CD4-positive, alpha-beta T cell (primary cell): ENCODE measurements around the gene DHX8. TPM values are rescaled to one million over a fixed set of nuclear protein-coding genes. Genes with fewer than 3 reads are reported as not detected.

Source experiments
- ATAC-seq: fragments of 200-7000 bp; cut with Tn5 transposase; one replicate; pipeline ENCODE4 v1.10.0; 2022; ENCODE audit warnings: mild to moderate bottlenecking; ENCODE audit not compliant: poor library complexity
- CTCF ChIA-PET: fragments of 350-600 bp; sonication (Branson Sonifier 250); formaldehyde crosslinking; loops from one replicate; lab custom pipeline; 2021; ENCODE audit warnings: antibody characterized with exemption, inconsistent platforms; lab: Charles Lee
- POLR2A ChIA-PET: fragments of 350-600 bp; sonication (Branson Sonifier 250); formaldehyde crosslinking; loops from one replicate; lab custom pipeline; 2021; ENCODE audit warnings: antibody characterized with exemption, inconsistent platforms; lab: Charles Lee
- DNase-seq, 14 experiments: peaks; one replicate each; pipeline ENCODE4 v3.0.0-alpha.2; 2013 to 2020; ENCODE audit warnings: mixed read lengths in 2 of 14
- H3K27ac ChIP-seq, 2 donors: one replicate each; pipeline versions ENCODE4 v1.5.1 to v1.7.0; 2013; ENCODE audit warnings: low read length in 2 of 2, low read depth in 1 of 2, mild to moderate bottlenecking in 1 of 2
- H3K27me3 ChIP-seq, 2 experiments: 1 replicate in 1 of 2; 2 replicates in 1 of 2; pipeline versions ENCODE4 v1.6.1 to v1.7.0; 2013; ENCODE audit warnings: low read length in 2 of 2, control low read depth in 1 of 2, mild to moderate bottlenecking in 1 of 2, moderate library complexity in 1 of 2; ENCODE audit not compliant: insufficient read depth in 2 of 2, control insufficient read depth in 1 of 2
- H3K36me3 ChIP-seq: one replicate; pipeline ENCODE4 v1.6.1; 2013; ENCODE audit warnings: low read length, control low read depth; ENCODE audit not compliant: insufficient read depth
- H3K4me1 ChIP-seq: one replicate; pipeline ENCODE4 v1.6.1; 2013; ENCODE audit warnings: low read length, control low read depth; ENCODE audit not compliant: insufficient read depth
- H3K4me3 ChIP-seq: one replicate; pipeline ENCODE4 v1.5.1; 2013; ENCODE audit warnings: mild to moderate bottlenecking, low read length, moderate library complexity
- H3K9me3 ChIP-seq, 2 experiments: 1 replicate in 1 of 2; 2 replicates in 1 of 2; pipeline versions ENCODE4 v1.6.1 to v1.7.0; 2013; ENCODE audit warnings: low read length in 2 of 2, mild to moderate bottlenecking in 2 of 2, control low read depth in 1 of 2, moderate library complexity in 1 of 2; ENCODE audit not compliant: control insufficient read depth in 1 of 2, insufficient read depth in 1 of 2
- H3K27ac Mint-ChIP-seq: one replicate; pipeline ENCODE4 v1.8.0; 2020; ENCODE audit warnings: mixed read lengths
- H3K27me3 Mint-ChIP-seq: one replicate; pipeline ENCODE4 v1.8.0; 2021; ENCODE audit warnings: mixed read lengths
- H3K36me3 Mint-ChIP-seq: one replicate; pipeline ENCODE4 v1.8.0; 2021; ENCODE audit warnings: low read depth, mixed read lengths
- H3K4me1 Mint-ChIP-seq: one replicate; pipeline ENCODE4 v1.8.0; 2021; ENCODE audit warnings: low read depth, mixed read lengths
- H3K4me3 Mint-ChIP-seq: one replicate; pipeline ENCODE4 v1.8.0; 2020; ENCODE audit warnings: mild to moderate bottlenecking, mixed read lengths
- H3K9me3 Mint-ChIP-seq: one replicate; pipeline ENCODE4 v1.8.0; 2020; ENCODE audit warnings: mixed read lengths
- CTCF ChIP-seq: fragments of 200-600 bp; IDR thresholded peaks from one replicate; pipeline ENCODE4 v1.8.0; 2022; ENCODE audit warnings: antibody characterized with exemption, mild to moderate bottlenecking
- intact Hi-C, 2 experiments: fragments of 100-400 bp; cut with DNase I in 1 of 2; cut with micrococcal nuclease in 1 of 2; formaldehyde crosslinking; loops; one replicate each; pipeline versions ENCODE4 v1.15.1 to v1.9.0; 2023 to 2025; cut with DNase I, micrococcal nuclease
- total RNA-seq, 174 experiments: library from RNA in 2 of 174; stranded (reverse) in 2 of 174; gene quantifications; one replicate each; pipeline ENCODE4 v1.2.3 and lab custom pipeline; 2021 to 2026

Gene DHX8
- total RNA-seq, 2 experiments from 2014 or later = 88.8 to 106 TPM

- peaks cover 70% of the 10 kb centered on the region for H3K27me3 Mint-ChIP-seq
Observed at GRCh38 chr17:43549496-43549895, 65.7 kb downstream of the DHX8 start.

GRCh38 chr17:43550754-43551153 lies 67.0 kb downstream of the DHX8 start:
- no peak overlapping the region for H3K27ac ChIP-seq
- no peak overlapping the region for H3K4me3 ChIP-seq
- intact Hi-C loops = no loop called here
- Mint-ChIP-seq H3K27me3 (peaks cover 62% of the 10 kb centered on the region), H3K9me3 (no peaks in the 10 kb centered on the region), H3K36me3 (peaks cover 6% of the 10 kb centered on the region), H3K4me3 (no peak overlapping the region), H3K27ac (no peak overlapping the region), H3K4me1 (peaks cover 18% of the 10 kb centered on the region)
- DNase-seq = no peak
- H3K9me3 ChIP-seq = peaks cover 0 to 3% of the 10 kb centered on the region in 2 experiments
- no peaks in the 10 kb centered on the region for H3K36me3 ChIP-seq
- H3K4me1 ChIP-seq = peaks cover 18% of the 10 kb centered on the region
- ChIA-PET CTCF (no interaction called here), POLR2A (no interaction called here)
- TF ChIP-seq CTCF = no peak
- peaks cover 51 to 57% of the 10 kb centered on the region in 2 experiments for H3K27me3 ChIP-seq
- no peak for ATAC-seq

More at GRCh38 chr17:43549496-43549895, 65.7 kb downstream of the DHX8 start:
- ATAC-seq (no peak), DNase-seq (no peak)
- no peak overlapping the region for H3K4me3 ChIP-seq
- no peaks in the 10 kb centered on the region for H3K9me3 Mint-ChIP-seq
- H3K27ac Mint-ChIP-seq = no peak overlapping the region
- ChIA-PET CTCF (interaction anchor here (1.5 kb wide), 1 partner anchor 66 kb away, joined by 3 read pairs; the partner anchor contains the start of gene DHX8), POLR2A (no interaction called here)
- H3K4me1 ChIP-seq = peaks cover 31% of the 10 kb centered on the region
- no peak for TF ChIP-seq CTCF
- no peak overlapping the region for H3K27ac ChIP-seq
- peaks cover 6% of the 10 kb centered on the region for H3K36me3 Mint-ChIP-seq
- intact Hi-C loops = no loop called here
- H3K4me1 Mint-ChIP-seq = peaks cover 24% of the 10 kb centered on the region
- H3K4me3 Mint-ChIP-seq = peak overlapping the region; percentile 0
- H3K36me3 ChIP-seq = no peaks in the 10 kb centered on the region
- no peaks in the 10 kb centered on the region for H3K9me3 ChIP-seq
- H3K27me3 ChIP-seq = peaks cover 64 to 67% of the 10 kb centered on the region in 2 experiments

GRCh38 chr17:43552229-43552837 lies 68.6 kb downstream of the DHX8 start:
- Histone ChIP-seq H3K9me3 (peaks cover 0 to 3% of the 10 kb centered on the region in 2 experiments), H3K4me1 (peaks cover 2% of the 10 kb centered on the region), H3K4me3 (no peak overlapping the region), H3K27me3 (peaks cover 38 to 42% of the 10 kb centered on the region in 2 experiments), H3K27ac (no peak overlapping the region), H3K36me3 (no peaks in the 10 kb centered on the region)
- ChIA-PET CTCF (no interaction called here), POLR2A (no interaction called here)
- Mint-ChIP-seq H3K27me3 (peaks cover 57% of the 10 kb centered on the region), H3K36me3 (no peaks in the 10 kb centered on the region), H3K4me1 (peaks cover 6% of the 10 kb centered on the region), H3K9me3 (no peaks in the 10 kb centered on the region), H3K27ac (no peak overlapping the region), H3K4me3 (no peak overlapping the region)
- intact Hi-C loops = no loop called here
- DNase-seq = no peak
- no peak for TF ChIP-seq CTCF
- no peak for ATAC-seq
